Hepatocyte (in vitro differentiated cells): ENCODE results near the gene SLC12A8.

ENCODE experiments used
- CTCF ChIP-seq: fragments of 200-600 bp; sonication (generic); IDR thresholded peaks from 2 replicates; pipeline ENCODE4 v1.5.1; 2016; ENCODE audit warnings: antibody characterized with exemption, mild to moderate bottlenecking; ENCODE audit not compliant: poor library complexity
- EZH2 ChIP-seq: fragments of 200-600 bp; sonication (generic); IDR thresholded peaks from 2 replicates; pipeline ENCODE4 v1.6.1; 2016; ENCODE audit warnings: antibody characterized with exemption, mild to moderate bottlenecking, borderline replicate concordance
- EZH2phosphoT487 ChIP-seq: fragments of 200-600 bp; sonication (generic); IDR thresholded peaks from one replicate; pipeline ENCODE4 v1.6.1; 2018; ENCODE audit warnings: antibody characterized with exemption, mild to moderate bottlenecking, low read depth, moderate library complexity; ENCODE audit not compliant: unreplicated experiment, severe bottlenecking

- TF ChIP-seq CTCF (no peak), EZH2phosphoT487 (no peak), EZH2 (no peak)
Measured at GRCh38 chr3:125143538-125143937, 69.0 kb downstream of the SLC12A8 start.
